GM19043 (cell line): Measurements from ENCODE around the gene TCP11L2.
"Not testable (repeated sequence)": the region's sequence is repeated elsewhere in the genome, so short reads cannot be mapped to it uniquely, and the experiment has no call there.

Experiments
- ATAC-seq: cut with Tn5 transposase; IDR thresholded peaks from one replicate; pipeline ENCODE4 v1.9.1; 2021; ENCODE audit warnings: low read depth; ENCODE audit not compliant: unreplicated experiment

Gene TCP11L2

GRCh38 chr12:106282457-106283097 is 20.0 kb upstream of the TCP11L2 start:
- no peak for ATAC-seq

- no peak for ATAC-seq
These were observed 18.0 kb upstream of the TCP11L2 start for GRCh38 chr12:106284358-106285105.

- ATAC-seq, result no peak
These were observed 16.6 kb upstream of the TCP11L2 start for GRCh38 chr12:106285982-106286381.

GRCh38 chr12:106286576-106287162 is 15.9 kb upstream of the TCP11L2 start:
- ATAC-seq, result not testable (repeated sequence)

GRCh38 chr12:106287364-106287763 is 15.2 kb upstream of the TCP11L2 start:
- ATAC-seq, result no peak

GRCh38 chr12:106288101-106288493 is 14.4 kb upstream of the TCP11L2 start:
- no peak for ATAC-seq

GRCh38 chr12:106288494-106289195 is 13.9 kb upstream of the TCP11L2 start:
- no peak for ATAC-seq

- no peak for ATAC-seq
These were observed 13.3 kb upstream of the TCP11L2 start for GRCh38 chr12:106289196-106289681.

- no peak for ATAC-seq
These were observed 11.9 kb upstream of the TCP11L2 start for GRCh38 chr12:106290666-106291065.

- ATAC-seq, result no peak
These were observed 11.2 kb upstream of the TCP11L2 start for GRCh38 chr12:106291342-106291741.

- no peak for ATAC-seq
These were observed 10.2 kb upstream of the TCP11L2 start for GRCh38 chr12:106292339-106292738.

- no peak for ATAC-seq
These were observed 6.2 kb upstream of the TCP11L2 start for GRCh38 chr12:106296179-106296877.

GRCh38 chr12:106297075-106297474 is 5.5 kb upstream of the TCP11L2 start:
- no peak for ATAC-seq

GRCh38 chr12:106297681-106298080 is 4.9 kb upstream of the TCP11L2 start:
- ATAC-seq, result no peak

GRCh38 chr12:106299202-106299774 is 3.2 kb upstream of the TCP11L2 start:
- no peak for ATAC-seq

- no peak for ATAC-seq
These were observed 1.8 kb upstream of the TCP11L2 start for GRCh38 chr12:106300761-106301160.

- no peak for ATAC-seq
These were observed 1.3 kb upstream of the TCP11L2 start for GRCh38 chr12:106301241-106301610.

- ATAC-seq, result peak; percentile 68
These were observed 767 bp upstream of the TCP11L2 start for GRCh38 chr12:106301611-106302321.

GRCh38 chr12:106303202-106303820 is 778 bp downstream of the TCP11L2 start:
- no peak for ATAC-seq
